ENCODE results near the gene ENPP6. TPM values are rescaled to one million over a fixed set of nuclear protein-coding genes. Genes with fewer than 3 reads are reported as not detected.

The ENPP6 gene
- total RNA-seq, 1 donor, result not detected

- no peaks in the 10 kb centered on the region for H3K36me3 ChIP-seq (ENCODE audit: insufficient read depth, low read length)
- H3K9me3 ChIP-seq (ENCODE audit: low read depth, low read length), result no peaks in the 10 kb centered on the region
- no peaks in the 10 kb centered on the region for H4K20me1 ChIP-seq (ENCODE audit: insufficient read depth, low read length)
- no peak for DNase-seq (ENCODE audit: insufficient read length, low spot score, missing footprints)
- no peak overlapping the region for H2AFZ ChIP-seq (ENCODE audit: low read length)
- TF ChIP-seq CTCF (IDR thresholded peaks at IDR 0.05; ENCODE audit: extremely low read depth, low read depth, low read length), result peak; percentile 33
- H3K4me2 ChIP-seq (ENCODE audit: insufficient read depth, low read length), result no peak overlapping the region
- no peaks in the 10 kb centered on the region for H3K4me1 ChIP-seq (ENCODE audit: insufficient read depth, low read length)
- H3K27ac ChIP-seq (ENCODE audit: low read depth, low read length), result no peak overlapping the region
- no peaks in the 10 kb centered on the region for H3K79me2 ChIP-seq (ENCODE audit: insufficient read depth, low read length)
- H3K27me3 ChIP-seq (ENCODE audit: insufficient read depth, low read length), result no peaks in the 10 kb centered on the region
- no peak overlapping the region for H3K4me3 ChIP-seq (ENCODE audit: insufficient read depth, low read length)
These were observed 117.3 kb downstream of the ENPP6 start for GRCh38 chr4:184100297-184100885.

DNA sequence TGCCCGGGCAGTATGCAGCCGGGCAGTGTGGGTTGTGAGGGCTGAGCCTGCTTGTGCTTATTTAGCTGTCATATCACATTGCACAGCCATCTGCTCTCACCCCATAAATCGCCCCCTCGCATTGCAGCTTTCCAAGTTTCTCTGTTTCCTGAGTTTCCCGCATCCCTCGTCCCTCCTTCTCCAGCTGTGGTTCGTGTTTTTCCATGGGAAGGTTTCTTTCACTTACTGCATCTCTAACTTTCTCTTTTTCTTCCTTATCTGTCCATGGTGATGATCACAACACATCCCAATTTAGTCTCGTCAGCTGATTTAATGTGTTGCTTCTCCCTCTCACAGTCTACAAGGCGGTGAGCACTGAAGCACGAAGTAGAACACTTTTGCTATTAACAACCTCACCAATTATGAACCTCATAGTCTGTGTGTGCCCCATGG, 118.1 kb downstream of the ENPP6 start:
- no peaks in the 10 kb centered on the region for H3K9me3 ChIP-seq (ENCODE audit: low read depth, low read length)
- H3K4me1 ChIP-seq (ENCODE audit: insufficient read depth, low read length), result no peaks in the 10 kb centered on the region
- H3K27ac ChIP-seq (ENCODE audit: low read depth, low read length), result no peak overlapping the region
- no peaks in the 10 kb centered on the region for H4K20me1 ChIP-seq (ENCODE audit: insufficient read depth, low read length)
- H3K27me3 ChIP-seq (ENCODE audit: insufficient read depth, low read length), result no peaks in the 10 kb centered on the region
- H2AFZ ChIP-seq (ENCODE audit: low read length), result no peak overlapping the region
- no peaks in the 10 kb centered on the region for H3K79me2 ChIP-seq (ENCODE audit: insufficient read depth, low read length)
- H3K4me3 ChIP-seq (ENCODE audit: insufficient read depth, low read length), result no peak overlapping the region
- DNase-seq (ENCODE audit: insufficient read length, low spot score, missing footprints), result no peak
- H3K36me3 ChIP-seq (ENCODE audit: insufficient read depth, low read length), result no peaks in the 10 kb centered on the region
- H3K4me2 ChIP-seq (ENCODE audit: insufficient read depth, low read length), result no peak overlapping the region
- TF ChIP-seq CTCF (IDR thresholded peaks at IDR 0.05; ENCODE audit: extremely low read depth, low read depth, low read length), result no peak

DNA sequence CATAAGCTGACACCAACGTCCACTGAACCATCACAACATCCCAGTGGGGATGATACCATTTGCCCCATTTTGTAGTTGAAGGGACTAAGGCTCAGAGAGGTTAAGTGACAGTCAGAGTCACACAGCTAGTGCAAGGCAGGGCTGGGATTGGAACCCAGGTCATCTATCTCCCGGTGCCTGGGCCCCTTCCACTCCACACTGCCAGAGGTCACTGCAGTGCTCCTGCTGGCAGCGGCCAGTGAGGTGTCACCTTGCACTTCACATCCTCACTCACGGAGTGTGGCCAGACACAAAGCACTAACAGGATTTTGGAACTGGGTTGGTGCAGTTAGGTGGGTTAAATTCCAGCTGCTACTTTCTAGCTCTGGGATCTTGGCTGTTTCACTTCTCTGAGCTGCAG, 118.7 kb downstream of the ENPP6 start:
- Histone ChIP-seq H3K4me3 (ENCODE audit: insufficient read depth, low read length) (no peak overlapping the region), H3K27me3 (ENCODE audit: insufficient read depth, low read length) (no peaks in the 10 kb centered on the region), H2AFZ (ENCODE audit: low read length) (no peak overlapping the region), H3K36me3 (ENCODE audit: insufficient read depth, low read length) (no peaks in the 10 kb centered on the region), H3K4me1 (ENCODE audit: insufficient read depth, low read length) (no peaks in the 10 kb centered on the region), H3K4me2 (ENCODE audit: insufficient read depth, low read length) (no peak overlapping the region), H4K20me1 (ENCODE audit: insufficient read depth, low read length) (no peaks in the 10 kb centered on the region), H3K9me3 (ENCODE audit: low read depth, low read length) (no peaks in the 10 kb centered on the region), H3K79me2 (ENCODE audit: insufficient read depth, low read length) (no peaks in the 10 kb centered on the region), H3K27ac (ENCODE audit: low read depth, low read length) (no peak overlapping the region)
- TF ChIP-seq CTCF (IDR thresholded peaks at IDR 0.05; ENCODE audit: extremely low read depth, low read depth, low read length), result no peak
- DNase-seq (ENCODE audit: insufficient read length, low spot score, missing footprints), result no peak

DNA sequence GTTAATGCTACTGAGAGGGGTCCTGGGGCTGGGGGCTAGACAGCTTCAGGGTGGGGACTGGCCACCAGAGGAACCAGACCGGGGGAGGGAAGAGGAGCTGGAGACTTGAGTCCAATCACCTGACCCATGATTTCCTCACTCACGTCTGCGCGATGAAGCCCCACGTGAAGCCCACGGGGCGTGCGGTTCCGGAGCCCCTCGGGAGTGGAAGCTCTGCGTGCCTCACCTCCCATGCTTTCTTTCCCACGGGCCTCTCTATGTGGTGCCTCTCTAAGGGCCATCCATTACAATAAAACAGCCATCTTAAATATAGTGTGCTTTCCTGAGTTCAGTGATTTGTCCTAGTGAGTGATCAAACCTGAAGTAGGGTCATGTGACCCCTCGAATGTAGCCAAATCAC, 119.9 kb downstream of the ENPP6 start:
- Histone ChIP-seq H3K4me2 (ENCODE audit: insufficient read depth, low read length) (no peak overlapping the region), H3K27me3 (ENCODE audit: insufficient read depth, low read length) (no peaks in the 10 kb centered on the region), H3K4me3 (ENCODE audit: insufficient read depth, low read length) (no peak overlapping the region), H3K4me1 (ENCODE audit: insufficient read depth, low read length) (no peaks in the 10 kb centered on the region), H3K36me3 (ENCODE audit: insufficient read depth, low read length) (no peaks in the 10 kb centered on the region), H3K79me2 (ENCODE audit: insufficient read depth, low read length) (no peaks in the 10 kb centered on the region), H4K20me1 (ENCODE audit: insufficient read depth, low read length) (no peaks in the 10 kb centered on the region), H3K27ac (ENCODE audit: low read depth, low read length) (no peak overlapping the region), H2AFZ (ENCODE audit: low read length) (no peak overlapping the region), H3K9me3 (ENCODE audit: low read depth, low read length) (no peaks in the 10 kb centered on the region)
- TF ChIP-seq CTCF (IDR thresholded peaks at IDR 0.05; ENCODE audit: extremely low read depth, low read depth, low read length), result no peak
- no peak for DNase-seq (ENCODE audit: insufficient read length, low spot score, missing footprints)

Measured in osteoblast (primary cell).